GM19099 (cell line): ENCODE measurements around the gene CD86.

Source experiments
- POLR2A ChIP-seq: IDR thresholded peaks from 3 replicates; pipeline ENCODE4 v1.6.1; 2011; ENCODE audit warnings: low read depth; ENCODE audit not compliant: insufficient read length; ENCODE audit errors: extremely low read depth

CD86 gene

GRCh38 chr3:122032531-122032930 is 22.6 kb upstream of the CD86 start:
- no peak for TF ChIP-seq POLR2A

GRCh38 chr3:122033023-122033422 is 22.1 kb upstream of the CD86 start:
- TF ChIP-seq POLR2A: no peak

GRCh38 chr3:122052968-122053367 is 2.2 kb upstream of the CD86 start:
- TF ChIP-seq POLR2A: no peak

GRCh38 chr3:122057671-122058070 is 2.5 kb downstream of the CD86 start:
- no peak for TF ChIP-seq POLR2A

- no peak for TF ChIP-seq POLR2A
Measured at GRCh38 chr3:122058294-122058693, 3.1 kb downstream of the CD86 start.

GRCh38 chr3:122060040-122060698 is 5.0 kb downstream of the CD86 start:
- TF ChIP-seq POLR2A: no peak

- TF ChIP-seq POLR2A: no peak
Measured at GRCh38 chr3:122063908-122064307, 8.7 kb downstream of the CD86 start.

- no peak for TF ChIP-seq POLR2A
Measured at GRCh38 chr3:122064326-122064725, 9.2 kb downstream of the CD86 start.

- TF ChIP-seq POLR2A: no peak
Measured at GRCh38 chr3:122066331-122067213, 11.4 kb downstream of the CD86 start.

- no peak for TF ChIP-seq POLR2A
Measured at GRCh38 chr3:122067214-122067550, 12.0 kb downstream of the CD86 start.

GRCh38 chr3:122067588-122068240 is 12.6 kb downstream of the CD86 start:
- TF ChIP-seq POLR2A: no peak

GRCh38 chr3:122074621-122075265 is 19.6 kb downstream of the CD86 start:
- no peak for TF ChIP-seq POLR2A

- no peak for TF ChIP-seq POLR2A
Measured at GRCh38 chr3:122076491-122077292, 21.5 kb downstream of the CD86 start.
